ENCODE results near the gene TEP1. TPM values are rescaled to one million over a fixed set of nuclear protein-coding genes. Genes with fewer than 3 reads are reported as not detected.
A peak's percentile ranks its signal among the peaks of the same experiment; 100 is the strongest.

TEP1 gene
- total RNA-seq, 1 donor from 2014 or later = 10.4 TPM

GRCh38 chr14:20418501-20418909, 5.2 kb upstream of the TEP1 start:
- Histone ChIP-seq H3K4me3 (ENCODE audit: low read length in 3 of 3) (no peak overlapping the region), H3K4me1 (ENCODE audit: control insufficient read depth in 3 of 3, insufficient read depth in 3 of 3, low read length in 3 of 3) (peaks cover 3 to 10% (median 5%) of the 10 kb centered on the region in 3 donors), H3K36me3 (ENCODE audit: control insufficient read depth in 3 of 3, insufficient read depth in 3 of 3, low read length in 3 of 3) (no peaks in the 10 kb centered on the region), H3K27me3 (ENCODE audit: control insufficient read depth in 3 of 3, insufficient read depth in 3 of 3, low read length in 3 of 3) (no peaks in the 10 kb centered on the region), H3K9ac (ENCODE audit: low read depth in 1 of 3, low read length in 3 of 3) (no peak overlapping the region), H3K9me3 (ENCODE audit: control insufficient read depth in 3 of 3, low read length in 3 of 3) (no peaks in the 10 kb centered on the region), H3K27ac (ENCODE audit: low read depth, low read length) (no peak overlapping the region)

GRCh38 chr14:20417250-20418186, 4.2 kb upstream of the TEP1 start:
- no peaks in the 10 kb centered on the region for H3K9me3 ChIP-seq (ENCODE audit: control insufficient read depth in 3 of 3, low read length in 3 of 3)

GRCh38 chr14:20416223-20416622, 2.9 kb upstream of the TEP1 start:
- Histone ChIP-seq H3K36me3 (ENCODE audit: control insufficient read depth in 3 of 3, insufficient read depth in 3 of 3, low read length in 3 of 3) (no peaks in the 10 kb centered on the region), H3K27me3 (ENCODE audit: control insufficient read depth in 3 of 3, insufficient read depth in 3 of 3, low read length in 3 of 3) (no peaks in the 10 kb centered on the region), H3K4me1 (ENCODE audit: control insufficient read depth in 3 of 3, insufficient read depth in 3 of 3, low read length in 3 of 3) (peaks cover 7 to 19% (median 7%) of the 10 kb centered on the region in 3 donors), H3K9me3 (ENCODE audit: control insufficient read depth in 3 of 3, low read length in 3 of 3) (no peaks in the 10 kb centered on the region), H3K9ac (ENCODE audit: low read depth in 1 of 3, low read length in 3 of 3) (no peak overlapping the region), H3K4me3 (ENCODE audit: low read length in 3 of 3) (no peak overlapping the region), H3K27ac (ENCODE audit: low read depth, low read length) (no peak overlapping the region)

More at GRCh38 chr14:20417250-20418186, 4.2 kb upstream of the TEP1 start:
- Histone ChIP-seq H3K27me3 (ENCODE audit: control insufficient read depth in 3 of 3, insufficient read depth in 3 of 3, low read length in 3 of 3) (no peaks in the 10 kb centered on the region), H3K27ac (ENCODE audit: low read depth, low read length) (no peak overlapping the region), H3K4me1 (ENCODE audit: control insufficient read depth in 3 of 3, insufficient read depth in 3 of 3, low read length in 3 of 3) (peaks cover 3 to 16% (median 5%) of the 10 kb centered on the region in 3 donors), H3K4me3 (ENCODE audit: low read length in 3 of 3) (no peak overlapping the region), H3K36me3 (ENCODE audit: control insufficient read depth in 3 of 3, insufficient read depth in 3 of 3, low read length in 3 of 3) (no peaks in the 10 kb centered on the region), H3K9ac (ENCODE audit: low read depth in 1 of 3, low read length in 3 of 3) (no peak overlapping the region)

- Histone ChIP-seq H3K4me1 (ENCODE audit: control insufficient read depth in 3 of 3, insufficient read depth in 3 of 3, low read length in 3 of 3) (peaks cover 7 to 19% (median 7%) of the 10 kb centered on the region in 3 donors), H3K9me3 (ENCODE audit: control insufficient read depth in 3 of 3, low read length in 3 of 3) (no peaks in the 10 kb centered on the region), H3K4me3 (ENCODE audit: low read length in 3 of 3) (no peak overlapping the region), H3K36me3 (ENCODE audit: control insufficient read depth in 3 of 3, insufficient read depth in 3 of 3, low read length in 3 of 3) (no peaks in the 10 kb centered on the region), H3K27me3 (ENCODE audit: control insufficient read depth in 3 of 3, insufficient read depth in 3 of 3, low read length in 3 of 3) (no peaks in the 10 kb centered on the region), H3K9ac (ENCODE audit: low read depth in 1 of 3, low read length in 3 of 3) (no peak overlapping the region), H3K27ac (ENCODE audit: low read depth, low read length) (no peak overlapping the region)
Measured at GRCh38 chr14:20415782-20416206, 2.5 kb upstream of the TEP1 start.

GRCh38 chr14:20413744-20414082, 412 bp upstream of the TEP1 start:
- Histone ChIP-seq H3K9me3 (ENCODE audit: control insufficient read depth in 3 of 3, low read length in 3 of 3) (no peaks in the 10 kb centered on the region), H3K27me3 (ENCODE audit: control insufficient read depth in 3 of 3, insufficient read depth in 3 of 3, low read length in 3 of 3) (no peaks in the 10 kb centered on the region), H3K27ac (ENCODE audit: low read depth, low read length) (peak overlapping the region; percentile 91), H3K36me3 (ENCODE audit: control insufficient read depth in 3 of 3, insufficient read depth in 3 of 3, low read length in 3 of 3) (no peaks in the 10 kb centered on the region), H3K9ac (ENCODE audit: low read depth in 1 of 3, low read length in 3 of 3) (peak overlapping the region; percentile 88 to 97 (median 93)), H3K4me1 (ENCODE audit: control insufficient read depth in 3 of 3, insufficient read depth in 3 of 3, low read length in 3 of 3) (peaks cover 9 to 21% (median 13%) of the 10 kb centered on the region in 3 donors), H3K4me3 (ENCODE audit: low read length in 3 of 3) (peak overlapping the region; percentile 79 to 95 (median 92))

- Histone ChIP-seq H3K9me3 (ENCODE audit: control insufficient read depth in 3 of 3, low read length in 3 of 3) (no peaks in the 10 kb centered on the region), H3K36me3 (ENCODE audit: control insufficient read depth in 3 of 3, insufficient read depth in 3 of 3, low read length in 3 of 3) (peaks cover 8 to 9% (median 8%) of the 10 kb centered on the region in 3 donors), H3K4me3 (ENCODE audit: low read length in 3 of 3) (peak overlapping the region; percentile 79 to 95 (median 92)), H3K27me3 (ENCODE audit: control insufficient read depth in 3 of 3, insufficient read depth in 3 of 3, low read length in 3 of 3) (no peaks in the 10 kb centered on the region), H3K27ac (ENCODE audit: low read depth, low read length) (peak overlapping the region; percentile 91), H3K9ac (ENCODE audit: low read depth in 1 of 3, low read length in 3 of 3) (peak overlapping the region; percentile 88 to 97 (median 93)), H3K4me1 (ENCODE audit: control insufficient read depth in 3 of 3, insufficient read depth in 3 of 3, low read length in 3 of 3) (peaks cover 15 to 30% (median 16%) of the 10 kb centered on the region in 3 donors)
Measured at GRCh38 chr14:20412411-20412810, 890 bp downstream of the TEP1 start.

- no peaks in the 10 kb centered on the region for H3K9me3 ChIP-seq (ENCODE audit: control insufficient read depth in 3 of 3, low read length in 3 of 3)
- peak overlapping the region in 1 of 3 donors; percentile 51 for H3K9ac ChIP-seq (ENCODE audit: low read depth in 1 of 3, low read length in 3 of 3)
- no peak overlapping the region for H3K4me3 ChIP-seq (ENCODE audit: low read length in 3 of 3)
- H3K4me1 ChIP-seq (ENCODE audit: control insufficient read depth in 3 of 3, insufficient read depth in 3 of 3, low read length in 3 of 3) = peaks cover 15 to 30% (median 16%) of the 10 kb centered on the region in 3 donors
- peaks cover 26 to 33% (median 29%) of the 10 kb centered on the region in 3 donors for H3K36me3 ChIP-seq (ENCODE audit: control insufficient read depth in 3 of 3, insufficient read depth in 3 of 3, low read length in 3 of 3)
- H3K27me3 ChIP-seq (ENCODE audit: control insufficient read depth in 3 of 3, insufficient read depth in 3 of 3, low read length in 3 of 3) = no peaks in the 10 kb centered on the region
- H3K27ac ChIP-seq (ENCODE audit: low read depth, low read length) = peak overlapping the region; percentile 71
Measured at GRCh38 chr14:20409226-20409625, 4.1 kb downstream of the TEP1 start.

- H3K27me3 ChIP-seq (ENCODE audit: control insufficient read depth in 3 of 3, insufficient read depth in 3 of 3, low read length in 3 of 3) = no peaks in the 10 kb centered on the region
- no peak overlapping the region for H3K4me3 ChIP-seq (ENCODE audit: low read length in 3 of 3)
- peaks cover 2 to 15% (median 7%) of the 10 kb centered on the region in 3 donors for H3K4me1 ChIP-seq (ENCODE audit: control insufficient read depth in 3 of 3, insufficient read depth in 3 of 3, low read length in 3 of 3)
- H3K36me3 ChIP-seq (ENCODE audit: control insufficient read depth in 3 of 3, insufficient read depth in 3 of 3, low read length in 3 of 3) = peaks cover 53 to 72% (median 70%) of the 10 kb centered on the region in 3 donors
- H3K27ac ChIP-seq (ENCODE audit: low read depth, low read length) = no peak overlapping the region
- H3K9ac ChIP-seq (ENCODE audit: low read depth in 1 of 3, low read length in 3 of 3) = no peak overlapping the region
- no peaks in the 10 kb centered on the region for H3K9me3 ChIP-seq (ENCODE audit: control insufficient read depth in 3 of 3, low read length in 3 of 3)
Measured at GRCh38 chr14:20403521-20403920, 9.8 kb downstream of the TEP1 start.

GRCh38 chr14:20400965-20401593, 12.2 kb downstream of the TEP1 start:
- Histone ChIP-seq H3K36me3 (ENCODE audit: control insufficient read depth in 3 of 3, insufficient read depth in 3 of 3, low read length in 3 of 3) (peaks cover 51 to 76% (median 64%) of the 10 kb centered on the region in 3 donors), H3K27ac (ENCODE audit: low read depth, low read length) (no peak overlapping the region), H3K9me3 (ENCODE audit: control insufficient read depth in 3 of 3, low read length in 3 of 3) (no peaks in the 10 kb centered on the region), H3K9ac (ENCODE audit: low read depth in 1 of 3, low read length in 3 of 3) (no peak overlapping the region), H3K27me3 (ENCODE audit: control insufficient read depth in 3 of 3, insufficient read depth in 3 of 3, low read length in 3 of 3) (no peaks in the 10 kb centered on the region), H3K4me3 (ENCODE audit: low read length in 3 of 3) (no peak overlapping the region), H3K4me1 (ENCODE audit: control insufficient read depth in 3 of 3, insufficient read depth in 3 of 3, low read length in 3 of 3) (peaks cover 0 to 5% (median 0%) of the 10 kb centered on the region in 3 donors)

GRCh38 chr14:20400589-20400964, 12.7 kb downstream of the TEP1 start:
- Histone ChIP-seq H3K9ac (ENCODE audit: low read depth in 1 of 3, low read length in 3 of 3) (no peak overlapping the region), H3K36me3 (ENCODE audit: control insufficient read depth in 3 of 3, insufficient read depth in 3 of 3, low read length in 3 of 3) (peaks cover 55 to 79% (median 68%) of the 10 kb centered on the region in 3 donors), H3K9me3 (ENCODE audit: control insufficient read depth in 3 of 3, low read length in 3 of 3) (no peaks in the 10 kb centered on the region), H3K4me1 (ENCODE audit: control insufficient read depth in 3 of 3, insufficient read depth in 3 of 3, low read length in 3 of 3) (peaks cover 0 to 5% (median 0%) of the 10 kb centered on the region in 3 donors), H3K27me3 (ENCODE audit: control insufficient read depth in 3 of 3, insufficient read depth in 3 of 3, low read length in 3 of 3) (no peaks in the 10 kb centered on the region), H3K27ac (ENCODE audit: low read depth, low read length) (no peak overlapping the region), H3K4me3 (ENCODE audit: low read length in 3 of 3) (no peak overlapping the region)

All from skeletal muscle tissue (tissue), 4 donors.